Activated naive CD4-positive, alpha-beta T cell treated with anti-CD3 and anti-CD28 coated beads, Interleukin-2, amount 50 U/mL, for 72 hours (primary cell): ENCODE results near the gene AP4S1. TPM values are rescaled to one million over a fixed set of nuclear protein-coding genes. Genes with fewer than 3 reads are reported as not detected.
"Not testable (repeated sequence)": the region's sequence is repeated elsewhere in the genome, so short reads cannot be mapped to it uniquely, and the experiment has no call there.

Source experiments
- ATAC-seq, 2 donors: fragments of 150-1000 bp; cut with Tn5 transposase; 2 replicates each; pipeline ENCODE4 v1.10.0; 2021; ENCODE audit warnings: mild to moderate bottlenecking in 2 of 2, moderate library complexity in 2 of 2
- DNase-seq, 2 donors: peaks; one replicate each; pipeline ENCODE4 v3.0.0; 2021 to 2022; ENCODE audit warnings: low spot score in 2 of 2
- H3K27ac Mint-ChIP-seq, 2 donors: one replicate each; pipeline ENCODE4 v1.8.0; 2022; ENCODE audit warnings: mild to moderate bottlenecking in 2 of 2, mixed read lengths in 2 of 2
- H3K36me3 Mint-ChIP-seq, 2 donors: one replicate each; pipeline ENCODE4 v1.8.0; 2022; ENCODE audit warnings: mixed read lengths in 2 of 2
- H3K9me3 Mint-ChIP-seq, 2 donors: one replicate each; pipeline ENCODE4 v1.8.0; 2022; ENCODE audit warnings: mixed read lengths in 2 of 2
- total RNA-seq, 2 donors: library from RNA; stranded (reverse); gene quantifications; one replicate each; pipeline ENCODE4 v1.2.3, GENCODE V29; 2022

The AP4S1 gene
- 1 to 10 TPM; 2.8 to 4.0 TPM for total RNA-seq

DNA sequence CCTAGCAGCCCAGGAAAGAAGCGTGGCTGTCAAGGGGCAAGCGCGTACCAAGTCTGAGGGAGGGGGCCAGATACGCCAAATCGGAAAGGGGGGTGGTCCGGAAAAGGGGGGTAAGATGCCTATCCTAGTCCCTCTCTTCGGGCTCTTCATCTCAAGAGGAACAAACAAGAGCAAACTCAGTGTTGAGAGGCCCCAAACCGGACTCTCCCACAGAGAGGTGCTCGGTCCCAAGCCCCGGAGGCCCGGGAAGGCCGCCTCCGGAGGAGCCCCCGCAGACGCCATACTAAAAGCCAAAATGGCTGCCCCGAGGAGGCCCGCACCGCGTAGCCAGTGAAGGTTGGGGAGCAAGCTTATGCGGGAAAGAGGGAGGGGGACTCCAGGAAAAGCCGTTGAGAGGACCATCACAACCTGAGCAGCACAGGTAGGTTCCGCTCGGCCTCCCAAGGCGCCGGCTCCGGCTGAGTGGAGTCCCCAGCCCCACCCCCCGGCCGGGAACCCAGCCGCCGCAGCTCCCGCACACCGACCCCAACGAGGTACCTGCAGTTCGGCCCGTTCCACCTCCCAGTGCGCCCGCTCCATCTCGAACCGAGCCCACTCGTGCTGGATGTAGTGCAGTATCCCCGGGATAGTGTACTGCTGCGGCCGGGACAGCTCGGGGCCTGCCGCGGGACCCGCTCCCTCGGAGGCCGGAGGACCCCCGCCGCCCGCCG is at the start of gene AP4S1:
TSS of gene AP4S1 (plus strand) at position 283 of the 710 bp plus-strand sequence. CDS start 40,548 bp downstream, outside the sequence.
- peak; percentile 59 to 66 for DNase-seq
- H3K9me3 Mint-ChIP-seq, result no peaks in the 10 kb centered on the region
- peaks cover 23 to 27% of the 10 kb centered on the region in 2 donors for H3K36me3 Mint-ChIP-seq
- peak within 1 kb of the TSS; percentile 97 to 98 for H3K27ac Mint-ChIP-seq
- ATAC-seq, result peak; percentile 12 to 17

DNA sequence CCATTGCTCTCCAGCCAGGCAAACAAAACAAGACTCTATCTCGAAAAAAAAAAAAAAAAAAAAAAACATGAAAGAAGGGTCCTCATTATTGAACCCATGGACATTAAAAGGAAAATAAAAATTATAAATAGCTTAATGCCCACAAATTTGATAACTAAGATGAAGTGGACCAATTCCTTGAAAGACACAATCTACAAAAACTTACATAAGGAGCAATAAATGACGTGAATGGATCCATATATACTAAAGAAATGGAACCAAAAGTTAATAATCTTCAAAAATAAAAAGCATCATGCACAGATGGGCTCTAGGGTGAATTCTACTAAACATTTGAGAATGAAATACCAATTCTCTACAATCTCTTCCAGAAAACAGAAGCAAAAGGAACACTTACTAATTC is 47.7 kb upstream of the AP4S1 start:
- no peak for DNase-seq
- Mint-ChIP-seq H3K27ac (no peak overlapping the region), H3K36me3 (no peaks in the 10 kb centered on the region), H3K9me3 (peaks cover 0 to 4% of the 10 kb centered on the region in 2 donors)
- no peak for ATAC-seq

GRCh38 chr14:30980106-30980704 is 45.2 kb upstream of the AP4S1 start:
- H3K27ac Mint-ChIP-seq, H3K9me3 Mint-ChIP-seq, H3K36me3 Mint-ChIP-seq: not testable (repeated sequence)
- peak; percentile 56 to 69 for ATAC-seq
- peak in 1 of 2 donors; percentile 44 for DNase-seq

- no peak for ATAC-seq
Observed at GRCh38 chr14:30980980-30981379, 44.5 kb upstream of the AP4S1 start.

GRCh38 chr14:30982533-30982932 is 42.9 kb upstream of the AP4S1 start:
- DNase-seq, result no peak
- no peak for ATAC-seq
- no peak overlapping the region for H3K27ac Mint-ChIP-seq
- H3K36me3 Mint-ChIP-seq, result no peaks in the 10 kb centered on the region
- H3K9me3 Mint-ChIP-seq, result no peaks in the 10 kb centered on the region

More at GRCh38 chr14:30980980-30981379, 44.5 kb upstream of the AP4S1 start:
- DNase-seq, result no peak
- Mint-ChIP-seq H3K9me3 (no peaks in the 10 kb centered on the region), H3K36me3 (no peaks in the 10 kb centered on the region), H3K27ac (no peak overlapping the region)

GRCh38 chr14:30983858-30984257 is 41.6 kb upstream of the AP4S1 start:
- H3K36me3 Mint-ChIP-seq, result no peaks in the 10 kb centered on the region
- no peak overlapping the region for H3K27ac Mint-ChIP-seq
- ATAC-seq (no peak), DNase-seq (no peak)
- H3K9me3 Mint-ChIP-seq, result no peaks in the 10 kb centered on the region

GRCh38 chr14:30985796-30986195 is 39.7 kb upstream of the AP4S1 start:
- Mint-ChIP-seq H3K27ac (no peak overlapping the region), H3K9me3 (peaks cover 0 to 5% of the 10 kb centered on the region in 2 donors), H3K36me3 (no peaks in the 10 kb centered on the region)
- DNase-seq (no peak), ATAC-seq (no peak)

- H3K27ac Mint-ChIP-seq, result no peak overlapping the region
- no peaks in the 10 kb centered on the region for H3K36me3 Mint-ChIP-seq
- no peak for ATAC-seq
Observed at GRCh38 chr14:30988509-30988908, 36.9 kb upstream of the AP4S1 start.

DNA sequence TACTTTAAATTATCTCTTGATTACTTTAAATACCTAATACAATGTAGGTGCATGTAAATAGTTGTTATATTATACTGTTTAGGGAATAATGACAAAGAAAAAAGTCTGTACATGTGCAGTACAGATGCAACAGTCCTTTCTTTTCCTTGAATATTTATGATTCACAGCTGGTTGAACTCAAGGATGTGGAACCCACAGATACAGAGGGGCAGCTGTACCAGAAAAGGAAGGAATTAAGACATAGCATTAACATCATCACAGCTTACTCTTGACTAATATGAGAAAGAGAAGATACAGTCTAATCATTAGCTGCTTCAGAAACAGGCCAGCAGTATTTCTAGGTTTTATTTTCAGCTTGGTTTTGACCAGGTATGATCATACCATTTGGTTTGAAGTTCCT is 34.7 kb upstream of the AP4S1 start:
- ATAC-seq, result no peak
- no peak for DNase-seq
- H3K36me3 Mint-ChIP-seq, result no peaks in the 10 kb centered on the region
- H3K27ac Mint-ChIP-seq, result no peak overlapping the region
- H3K9me3 Mint-ChIP-seq, result peaks cover 0 to 5% of the 10 kb centered on the region in 2 donors

More at GRCh38 chr14:30988509-30988908, 36.9 kb upstream of the AP4S1 start:
- peaks cover 0 to 5% of the 10 kb centered on the region in 2 donors for H3K9me3 Mint-ChIP-seq
- DNase-seq, result no peak

GRCh38 chr14:30991408-30991807 is 34.0 kb upstream of the AP4S1 start:
- H3K9me3 Mint-ChIP-seq, result peaks cover 0 to 5% of the 10 kb centered on the region in 2 donors
- H3K27ac Mint-ChIP-seq, result no peak overlapping the region
- DNase-seq (no peak), ATAC-seq (no peak)
- H3K36me3 Mint-ChIP-seq, result no peaks in the 10 kb centered on the region

GRCh38 chr14:30993071-30993470 is 32.4 kb upstream of the AP4S1 start:
- no peak overlapping the region for H3K27ac Mint-ChIP-seq
- DNase-seq (no peak), ATAC-seq (peak; percentile 69 to 90)

GRCh38 chr14:30994681-30995620 is 30.5 kb upstream of the AP4S1 start:
- H3K9me3 Mint-ChIP-seq, result peaks cover 0 to 4% of the 10 kb centered on the region in 2 donors
- peak overlapping the region; percentile 74 to 91 for H3K27ac Mint-ChIP-seq
- peaks cover 12 to 26% of the 10 kb centered on the region in 2 donors for H3K36me3 Mint-ChIP-seq
- ATAC-seq (peak; percentile 69 to 78), DNase-seq (no peak)

More at GRCh38 chr14:30993071-30993470, 32.4 kb upstream of the AP4S1 start:
- Mint-ChIP-seq H3K9me3 (peaks cover 0 to 5% of the 10 kb centered on the region in 2 donors), H3K36me3 (peaks cover 0 to 7% of the 10 kb centered on the region in 2 donors)

GRCh38 chr14:30995689-30996088 is 29.8 kb upstream of the AP4S1 start:
- no peak for ATAC-seq
- H3K27ac Mint-ChIP-seq, result peak overlapping the region in 1 of 2 donors; percentile 32
- H3K9me3 Mint-ChIP-seq, result peaks cover 0 to 3% of the 10 kb centered on the region in 2 donors
- peaks cover 13 to 31% of the 10 kb centered on the region in 2 donors for H3K36me3 Mint-ChIP-seq
- no peak for DNase-seq

GRCh38 chr14:30996892-30997659 is 28.4 kb upstream of the AP4S1 start:
- peaks cover 19 to 42% of the 10 kb centered on the region in 2 donors for H3K36me3 Mint-ChIP-seq
- ATAC-seq, result no peak
- H3K9me3 Mint-ChIP-seq, result peaks cover 0 to 3% of the 10 kb centered on the region in 2 donors
- DNase-seq, result no peak
- H3K27ac Mint-ChIP-seq, result no peak overlapping the region

GRCh38 chr14:30998100-30998706 is 27.2 kb upstream of the AP4S1 start:
- Mint-ChIP-seq H3K27ac (no peak overlapping the region), H3K9me3 (peaks cover 0 to 3% of the 10 kb centered on the region in 2 donors), H3K36me3 (peaks cover 19 to 42% of the 10 kb centered on the region in 2 donors)
- DNase-seq (no peak), ATAC-seq (no peak)
